ENCODE results near the gene VPS13D.

DNA sequence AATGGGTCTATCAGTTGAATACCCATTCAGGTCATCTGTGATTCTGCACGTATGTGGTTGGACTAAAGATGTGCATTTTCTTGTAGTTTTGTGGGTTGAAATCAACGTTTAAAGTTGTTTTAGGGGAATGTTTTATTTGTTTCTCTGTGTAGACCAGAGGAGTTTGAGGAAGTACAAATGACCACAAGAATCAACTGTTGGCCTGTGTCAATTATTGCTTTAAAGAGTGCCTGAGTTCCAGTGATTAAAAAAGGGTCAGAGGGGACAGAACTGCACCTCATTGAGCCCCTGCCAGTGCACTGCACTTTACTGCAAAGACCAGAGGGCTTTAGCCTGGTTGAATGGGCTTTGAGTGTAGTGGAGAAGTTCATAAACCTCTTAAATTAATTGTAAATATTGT is 190.3 kb downstream of the VPS13D start:
- TF ChIP-seq POLR2A (IDR thresholded peaks at IDR 0.05; ENCODE audit: low read length): no peak
- TF ChIP-seq GATA1 (IDR thresholded peaks at IDR 0.05; ENCODE audit: low read depth, low read length): no peak

All from erythroblast (primary cell).